SK-N-MC (cell line): ENCODE measurements around the gene ZNF569.

Experiments used
- DNase-seq: peaks from one replicate; pipeline ENCODE4 v3.0.0-alpha.2; 2011; ENCODE audit warnings: low read depth, low spot score
- H3K27ac ChIP-seq: fragments of 200-600 bp; sonication (generic); 2 replicates; pipeline ENCODE4 v1.5.1; 2016; ENCODE audit warnings: mixed run types
- H3K36me3 ChIP-seq: fragments of 200-600 bp; sonication (generic); 2 replicates; pipeline ENCODE4 v1.6.1; 2017; ENCODE audit warnings: antibody characterized with exemption, low read length, mixed read lengths; ENCODE audit not compliant: insufficient read depth
- H3K4me3 ChIP-seq: fragments of 200-600 bp; sonication (generic); 2 replicates; pipeline ENCODE4 v1.5.1; 2016
- H3K9ac ChIP-seq: fragments of 200-600 bp; sonication (generic); 2 replicates; pipeline ENCODE4 v1.8.0; 2017; ENCODE audit warnings: mixed run types, mixed read lengths; ENCODE audit not compliant: insufficient read length
- H3K9me3 ChIP-seq: fragments of 200-600 bp; sonication (generic); 2 replicates; pipeline ENCODE4 v1.6.1; 2017; ENCODE audit warnings: low read depth, mild to moderate bottlenecking, antibody characterized with exemption, low read length, moderate library complexity, mixed read lengths
- EZH2 ChIP-seq: fragments of 200-600 bp; sonication (generic); IDR thresholded peaks from one replicate; pipeline ENCODE4 v1.6.1; 2017; ENCODE audit warnings: antibody characterized with exemption
- FOXP2 ChIP-seq: optimal IDR thresholded peaks from 2 replicates; pipeline ENCODE3; 2011; ENCODE audit warnings: mild to moderate bottlenecking, moderate library complexity; ENCODE audit not compliant: insufficient read depth; ENCODE audit errors: extremely low read length, control extremely low read depth
- POLR2AphosphoS5 ChIP-seq: IDR thresholded peaks from 2 replicates; pipeline ENCODE4 v1.6.1; 2012; ENCODE audit warnings: mild to moderate bottlenecking, low read depth, low read length, borderline replicate concordance

ZNF569 gene

DNA sequence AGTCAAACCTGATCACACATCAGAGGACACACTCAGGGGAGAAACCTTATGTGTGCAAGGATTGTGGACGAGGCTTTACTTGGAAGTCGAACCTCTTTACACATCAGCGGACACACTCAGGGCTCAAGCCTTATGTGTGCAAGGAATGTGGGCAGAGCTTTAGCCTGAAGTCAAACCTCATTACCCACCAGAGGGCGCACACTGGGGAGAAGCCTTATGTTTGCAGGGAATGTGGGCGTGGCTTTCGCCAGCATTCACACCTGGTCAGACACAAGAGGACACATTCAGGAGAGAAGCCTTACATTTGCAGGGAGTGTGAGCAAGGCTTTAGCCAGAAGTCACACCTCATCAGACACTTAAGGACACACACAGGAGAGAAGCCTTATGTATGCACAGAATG lies 104.5 kb downstream of the ZNF569 start:
- no peak overlapping the region for H3K9ac ChIP-seq
- peaks cover 57% of the 10 kb centered on the region for H3K36me3 ChIP-seq
- no peak for DNase-seq
- no peak overlapping the region for H3K27ac ChIP-seq
- TF ChIP-seq POLR2AphosphoS5 (no peak), EZH2 (no peak), FOXP2 (no peak)
- peaks cover 16% of the 10 kb centered on the region for H3K9me3 ChIP-seq
- H3K4me3 ChIP-seq = no peak overlapping the region

DNA sequence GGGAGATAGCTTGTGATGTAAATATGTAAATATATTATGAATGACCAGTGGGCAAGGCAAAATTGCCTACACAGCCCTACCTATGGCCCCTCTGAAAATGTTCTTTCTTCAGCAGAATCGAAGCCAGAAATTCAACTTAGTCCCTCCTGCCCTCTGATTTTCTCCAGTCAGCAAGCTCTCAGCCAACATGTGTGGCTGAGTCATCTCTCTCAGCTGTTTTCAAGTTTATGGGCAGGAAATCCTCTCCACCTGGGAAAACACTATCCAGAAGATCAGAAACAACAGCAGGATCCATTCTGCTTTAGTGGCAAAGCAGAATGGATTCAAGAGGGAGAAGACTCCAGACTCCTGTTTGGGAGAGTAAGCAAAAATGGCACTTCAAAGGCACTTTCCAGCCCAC lies 105.2 kb downstream of the ZNF569 start:
- Histone ChIP-seq H3K36me3 (peaks cover 64% of the 10 kb centered on the region), H3K4me3 (no peak overlapping the region)

More for the DNA sequence above, 105.2 kb downstream of the ZNF569 start:
- Histone ChIP-seq H3K27ac (no peak overlapping the region), H3K9ac (no peak overlapping the region), H3K9me3 (peaks cover 18% of the 10 kb centered on the region)
- no peak for DNase-seq
- no peak for TF ChIP-seq POLR2AphosphoS5
- TF ChIP-seq FOXP2 = no peak
- no peak for TF ChIP-seq EZH2
